Stimulated activated naive B cell treated with anti-CD40 and anti-IgM and Interleukin-4, amounts not matched to agents 10 μg/mL and 1 μg/mL and 100 μg/mL, for 72 hours (primary cell): ENCODE results near the gene OR2W1.
A peak's percentile ranks its signal among the peaks of the same experiment; 100 is the strongest.

Experiments
- ATAC-seq, 2 donors: fragments of 150-1000 bp; cut with Tn5 transposase; replicated peaks; 2 replicates each; pipeline ENCODE4 v1.10.0; 2021; ENCODE audit warnings: moderate library complexity in 1 of 2
- DNase-seq: peaks from one replicate; pipeline ENCODE4 v3.0.0; 2021
- H3K27ac Mint-ChIP-seq: one replicate; pipeline ENCODE4 v1.8.0; 2022; ENCODE audit warnings: mild to moderate bottlenecking, mixed read lengths
- H3K27me3 Mint-ChIP-seq, 2 donors: one replicate each; pipeline ENCODE4 v1.8.0; 2022; ENCODE audit warnings: mixed read lengths in 2 of 2
- H3K36me3 Mint-ChIP-seq, 2 donors: one replicate each; pipeline ENCODE4 v1.8.0; 2022; ENCODE audit warnings: mixed read lengths in 2 of 2, mild to moderate bottlenecking in 1 of 2
- H3K4me1 Mint-ChIP-seq, 2 donors: one replicate each; pipeline ENCODE4 v1.8.0; 2022; ENCODE audit warnings: mixed read lengths in 2 of 2, mild to moderate bottlenecking in 1 of 2
- H3K4me3 Mint-ChIP-seq, 2 donors: one replicate each; pipeline ENCODE4 v1.8.0; 2022; ENCODE audit warnings: mild to moderate bottlenecking in 2 of 2, mixed read lengths in 2 of 2, moderate library complexity in 1 of 2
- H3K9me3 Mint-ChIP-seq, 2 donors: one replicate each; pipeline ENCODE4 v1.8.0; 2022; ENCODE audit warnings: mixed read lengths in 2 of 2, mild to moderate bottlenecking in 1 of 2

Gene OR2W1

DNA sequence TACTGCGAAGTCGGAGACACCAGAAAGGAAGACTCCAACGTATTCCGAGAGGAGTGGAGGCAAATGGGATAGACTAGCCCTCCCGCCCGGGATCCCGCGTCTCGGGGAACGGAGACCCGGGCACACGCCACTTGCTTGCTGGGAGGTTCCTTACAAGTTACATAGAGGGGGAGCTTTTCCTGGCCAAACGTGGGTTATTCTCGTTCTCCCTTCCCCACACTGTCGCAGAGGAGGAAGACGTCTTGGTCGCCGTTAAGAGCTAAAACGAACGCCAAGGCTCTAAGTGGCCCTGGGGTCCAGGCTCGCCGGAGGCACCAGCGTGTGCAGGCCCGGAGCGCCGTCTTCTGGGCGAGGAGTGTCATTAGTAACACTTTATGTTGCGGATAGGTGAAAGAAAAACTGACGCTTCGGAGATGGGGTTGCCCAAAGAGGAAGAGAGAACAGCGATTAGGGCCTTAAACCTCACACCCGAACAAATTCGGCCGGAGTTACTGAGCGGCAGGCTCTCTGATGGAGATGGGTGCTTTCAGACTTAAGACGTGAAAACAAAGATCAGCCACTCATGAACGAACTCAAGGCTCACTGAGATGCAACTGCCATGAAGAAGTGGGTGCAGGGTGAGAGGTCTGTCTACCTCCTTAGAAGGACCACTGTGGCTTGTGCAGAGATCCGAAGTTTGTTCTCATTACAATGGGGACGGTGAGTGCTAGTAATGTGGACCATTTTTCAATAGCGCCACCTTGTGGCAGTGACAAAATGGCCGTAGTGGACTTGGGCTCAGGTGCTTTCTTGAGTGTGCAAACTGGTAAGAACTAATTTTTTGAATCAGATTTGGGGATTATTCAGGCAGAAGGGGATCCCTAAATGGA lies 28.2 kb downstream of the OR2W1 start:
- no peaks in the 10 kb centered on the region for H3K36me3 Mint-ChIP-seq
- ATAC-seq, result peak; percentile 94 to 95
- H3K27ac Mint-ChIP-seq, result peak overlapping the region; percentile 44
- peaks cover 41 to 56% of the 10 kb centered on the region in 2 donors for H3K27me3 Mint-ChIP-seq
- H3K9me3 Mint-ChIP-seq, result no peaks in the 10 kb centered on the region
- H3K4me3 Mint-ChIP-seq, result peak overlapping the region; percentile 77 to 82
- peak; percentile 74 for DNase-seq
- H3K4me1 Mint-ChIP-seq, result peaks cover 13 to 21% of the 10 kb centered on the region in 2 donors

DNA sequence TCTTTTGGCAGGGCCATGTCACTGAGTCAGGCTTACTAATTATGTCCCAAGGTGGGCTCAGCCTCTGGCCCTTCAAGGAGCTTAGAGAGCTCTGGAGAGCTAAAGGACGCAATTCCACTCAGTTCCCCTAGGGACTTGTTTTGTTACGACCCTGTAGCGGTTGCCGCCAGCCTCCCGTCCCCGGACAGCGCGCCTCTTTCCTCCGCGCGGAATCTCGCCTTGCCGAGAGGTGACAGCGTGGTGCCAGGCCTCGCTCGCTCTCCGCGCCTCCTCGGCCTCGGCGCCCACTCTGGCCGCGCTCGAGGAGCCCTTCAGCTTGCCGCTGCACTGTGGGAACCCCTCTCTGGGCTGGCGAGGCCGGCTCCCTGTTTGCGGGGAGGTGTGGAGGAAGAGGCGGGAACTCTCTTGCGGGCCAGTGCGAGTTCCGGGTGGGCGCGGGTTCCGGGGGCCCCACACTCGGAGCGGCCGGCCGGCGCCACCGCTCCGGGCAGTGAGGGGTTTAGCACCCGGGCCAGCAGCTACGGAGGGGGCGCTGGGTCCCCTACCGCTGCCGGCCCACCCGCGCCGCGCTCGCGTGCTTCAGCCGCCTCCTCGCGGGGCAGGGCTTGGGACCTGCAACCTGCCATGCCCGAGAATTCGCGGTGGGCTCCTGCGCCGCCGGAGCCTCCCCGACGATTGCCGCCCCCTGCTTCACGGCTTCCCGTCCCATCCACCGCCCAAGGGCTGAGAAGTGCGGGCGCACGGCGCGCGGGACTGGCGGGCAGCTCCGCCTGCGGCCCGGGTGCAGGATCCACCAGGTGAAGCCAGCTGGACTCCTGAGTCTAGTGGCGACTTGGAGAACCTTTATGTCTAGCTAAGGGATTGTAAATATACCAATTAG lies 30.0 kb downstream of the OR2W1 start:
- Mint-ChIP-seq H3K9me3 (no peaks in the 10 kb centered on the region), H3K4me1 (peaks cover 16 to 28% of the 10 kb centered on the region in 2 donors), H3K4me3 (no peak overlapping the region), H3K27ac (no peak overlapping the region), H3K27me3 (peaks cover 46 to 66% of the 10 kb centered on the region in 2 donors), H3K36me3 (peaks cover 0 to 3% of the 10 kb centered on the region in 2 donors)
- no peak for ATAC-seq
- DNase-seq, result no peak

DNA sequence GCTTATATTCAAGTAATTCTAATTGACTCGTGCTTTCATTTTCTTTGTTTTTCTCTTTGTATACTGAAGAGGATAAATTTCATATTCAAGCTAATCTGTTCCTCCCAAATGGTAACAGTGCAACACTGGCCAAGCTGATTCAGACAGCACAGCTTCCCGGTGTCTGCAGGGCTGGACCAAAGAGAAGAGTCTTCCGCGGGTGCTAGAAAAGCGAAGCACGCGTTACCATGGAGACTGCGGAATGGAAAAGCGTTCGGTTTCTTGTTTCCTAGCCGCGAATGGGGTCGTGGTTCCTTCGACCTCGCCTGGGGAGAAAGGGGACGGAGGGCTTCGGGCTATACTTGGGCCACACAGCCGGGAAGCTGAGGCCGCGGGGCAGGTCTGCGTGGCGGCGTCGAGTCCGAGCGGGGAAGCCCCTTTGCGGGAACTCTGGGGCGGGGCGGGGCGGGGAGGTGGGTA lies 33.7 kb downstream of the OR2W1 start:
- H3K27me3 Mint-ChIP-seq, result peaks cover 53 to 73% of the 10 kb centered on the region in 2 donors
- H3K36me3 Mint-ChIP-seq, result peaks cover 0 to 3% of the 10 kb centered on the region in 2 donors
- peaks cover 8 to 12% of the 10 kb centered on the region in 2 donors for H3K4me1 Mint-ChIP-seq
- peak overlapping the region; percentile 87 to 90 for H3K4me3 Mint-ChIP-seq
- DNase-seq (no peak), ATAC-seq (no peak)
- no peaks in the 10 kb centered on the region for H3K9me3 Mint-ChIP-seq
- peak overlapping the region; percentile 84 for H3K27ac Mint-ChIP-seq

DNA sequence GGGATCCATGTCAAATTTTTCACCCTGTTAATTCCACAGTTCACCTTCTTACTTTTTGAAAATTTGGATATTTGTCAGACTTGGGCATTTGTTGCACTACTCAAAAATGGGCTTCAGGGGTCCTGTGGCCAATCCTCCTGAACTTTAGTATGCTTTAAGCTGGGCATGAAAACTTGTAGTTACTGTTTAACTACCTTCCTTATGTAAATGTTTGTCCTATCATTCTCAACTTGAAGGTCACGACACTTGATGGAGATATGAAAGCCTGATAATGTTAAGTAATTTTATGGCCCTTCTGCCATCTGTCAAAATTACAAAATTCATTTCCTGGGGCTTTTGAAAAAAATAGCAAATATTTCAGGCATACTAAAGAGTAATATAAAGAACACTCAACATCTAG lies 35.6 kb downstream of the OR2W1 start:
- H3K9me3 Mint-ChIP-seq, result peaks cover 2 to 3% of the 10 kb centered on the region in 2 donors
- no peak overlapping the region for H3K4me3 Mint-ChIP-seq
- DNase-seq (no peak), ATAC-seq (no peak)
- no peak overlapping the region for H3K27ac Mint-ChIP-seq
- peaks cover 7% of the 10 kb centered on the region in 2 donors for H3K4me1 Mint-ChIP-seq
- peaks cover 57 to 67% of the 10 kb centered on the region in 2 donors for H3K27me3 Mint-ChIP-seq
- peaks cover 1 to 11% of the 10 kb centered on the region in 2 donors for H3K36me3 Mint-ChIP-seq

DNA sequence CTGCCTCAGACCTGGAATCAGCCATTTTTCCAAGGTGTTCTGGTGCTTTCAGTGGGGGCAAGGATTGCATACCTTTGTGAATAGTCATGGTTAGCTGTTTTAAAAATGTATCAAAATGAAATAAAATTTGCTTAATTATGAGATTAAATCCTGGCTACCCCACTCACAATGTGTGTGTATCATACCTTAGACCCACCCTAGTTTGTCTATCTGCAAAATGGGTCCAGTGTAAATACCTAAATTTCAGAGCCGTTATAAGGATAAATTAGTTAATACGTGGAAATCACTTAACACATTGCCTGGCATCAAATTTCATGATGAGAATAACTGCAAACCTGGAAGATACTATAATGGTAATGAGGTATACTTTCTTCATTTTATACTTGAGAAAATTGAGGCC lies 36.9 kb downstream of the OR2W1 start:
- DNase-seq, result no peak
- Mint-ChIP-seq H3K27ac (no peak overlapping the region), H3K9me3 (peaks cover 2 to 3% of the 10 kb centered on the region in 2 donors), H3K4me1 (peaks cover 7% of the 10 kb centered on the region in 2 donors), H3K36me3 (peaks cover 1 to 11% of the 10 kb centered on the region in 2 donors), H3K4me3 (no peak overlapping the region), H3K27me3 (peaks cover 57 to 64% of the 10 kb centered on the region in 2 donors)
- ATAC-seq, result no peak

DNA sequence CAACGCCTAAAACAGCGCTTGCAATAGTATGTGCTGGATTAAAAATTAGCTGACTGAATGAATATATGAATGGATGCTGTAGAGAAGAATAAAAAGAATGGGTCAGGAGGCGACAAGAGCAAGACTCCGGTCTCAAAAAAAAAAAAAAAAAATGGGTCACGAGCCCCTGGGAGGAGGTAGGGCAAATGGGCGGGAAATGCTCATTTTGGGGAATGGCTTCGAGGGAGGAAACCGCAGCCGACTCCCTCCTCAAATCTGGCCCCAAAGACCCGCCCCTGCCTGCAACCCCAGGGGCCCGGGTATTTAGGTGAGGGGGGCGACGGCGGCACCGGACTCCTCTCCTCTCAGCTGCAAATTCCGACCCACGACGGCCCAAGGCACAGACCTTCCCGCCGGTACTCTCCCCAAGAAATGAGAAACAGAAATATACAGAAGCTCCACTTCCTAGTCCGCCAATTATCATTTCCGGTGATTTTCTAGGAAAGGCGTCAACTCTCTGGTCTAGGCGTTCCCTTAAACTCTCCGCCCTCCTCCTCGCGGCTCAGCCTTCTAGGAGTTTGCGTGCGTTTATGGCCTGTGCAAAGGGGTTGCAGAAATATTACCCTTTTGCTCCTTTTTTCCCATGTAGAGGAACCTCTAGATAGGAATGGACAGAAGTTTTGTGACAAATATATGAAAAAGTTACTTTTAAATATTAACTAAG lies 39.6 kb downstream of the OR2W1 start, which contains the start of gene ZNF311:
TSS of gene ZNF311 (minus strand) at position 133 of the 703 bp plus-strand sequence. CDS start 1,361 bp downstream, outside the sequence.
- H3K4me3 Mint-ChIP-seq, result peak within 1 kb of the TSS; percentile 82 to 91
- peaks cover 1 to 9% of the 10 kb centered on the region in 2 donors for H3K36me3 Mint-ChIP-seq
- H3K4me1 Mint-ChIP-seq, result peaks cover 0 to 3% of the 10 kb centered on the region in 2 donors
- H3K27ac Mint-ChIP-seq, result peak within 1 kb of the TSS; percentile 63
- peaks cover 47 to 51% of the 10 kb centered on the region in 2 donors for H3K27me3 Mint-ChIP-seq
- ATAC-seq (peak; percentile 86 to 96), DNase-seq (no peak)
- H3K9me3 Mint-ChIP-seq, result peaks cover 2 to 3% of the 10 kb centered on the region in 2 donors

DNA sequence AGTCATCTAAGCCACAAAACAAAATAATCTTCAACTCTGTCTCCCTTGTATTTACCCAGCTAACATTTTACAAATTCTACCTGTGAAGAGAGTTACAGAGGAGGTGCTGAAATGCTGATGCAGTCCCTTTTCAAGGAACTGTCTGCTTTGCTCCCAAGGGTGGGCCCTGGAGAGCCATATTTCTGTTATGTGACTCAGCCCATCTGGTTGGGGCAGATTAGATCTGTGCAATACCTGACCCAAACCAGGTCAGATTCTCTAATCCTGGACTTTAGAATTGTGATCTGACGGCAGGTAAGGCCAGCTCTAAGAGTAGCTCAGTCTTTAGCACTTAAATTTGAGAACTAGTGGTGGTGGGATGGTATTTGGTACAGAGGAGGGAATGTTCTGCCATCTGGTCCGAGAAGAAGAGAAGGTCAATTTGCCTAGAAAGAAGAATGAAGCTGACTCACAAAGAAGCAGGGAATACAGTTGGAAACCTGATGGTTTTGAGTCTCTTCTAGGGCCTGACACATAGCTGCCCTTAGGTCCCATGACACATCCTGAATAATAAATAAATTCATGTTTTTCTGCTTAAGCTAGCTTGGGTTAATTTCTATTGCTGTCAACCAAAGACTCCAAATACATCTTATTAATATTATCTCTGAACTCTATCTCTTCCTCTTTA lies 48.0 kb downstream of the OR2W1 start:
- no peaks in the 10 kb centered on the region for H3K4me1 Mint-ChIP-seq
- no peak overlapping the region for H3K4me3 Mint-ChIP-seq
- ATAC-seq (no peak), DNase-seq (no peak)
- H3K27me3 Mint-ChIP-seq, result peaks cover 25% of the 10 kb centered on the region in 2 donors
- H3K36me3 Mint-ChIP-seq, result no peaks in the 10 kb centered on the region
- H3K9me3 Mint-ChIP-seq, result no peaks in the 10 kb centered on the region
- H3K27ac Mint-ChIP-seq, result no peak overlapping the region

DNA sequence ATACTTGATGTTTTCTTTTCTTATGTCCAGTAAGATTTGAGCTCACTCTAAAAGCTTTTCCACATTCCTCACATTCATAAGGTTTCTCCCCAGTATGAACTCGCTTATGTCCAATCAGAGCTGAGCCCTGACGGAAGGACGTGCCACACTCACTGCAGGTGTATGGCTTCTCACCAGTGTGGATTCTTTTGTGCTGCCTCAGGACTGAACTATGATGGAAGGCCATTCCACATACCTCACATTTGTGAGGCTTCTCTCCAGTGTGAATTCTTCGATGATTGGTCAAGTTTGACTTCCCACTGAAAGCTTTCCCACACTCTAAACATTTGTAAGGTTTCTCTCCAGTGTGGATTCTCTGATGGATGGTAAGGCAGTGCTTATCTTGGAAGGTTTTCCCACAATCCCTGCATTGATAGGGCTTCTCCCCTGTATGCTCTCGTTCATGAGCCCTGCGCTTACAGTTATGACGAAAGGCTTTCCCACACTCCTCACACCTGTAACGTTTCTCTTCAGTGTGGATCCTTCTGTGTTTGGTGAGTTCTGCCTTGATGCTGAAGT lies 49.8 kb downstream of the OR2W1 start:
- no peak overlapping the region for H3K4me3 Mint-ChIP-seq
- ATAC-seq, result no peak

More for the DNA sequence above, 49.8 kb downstream of the OR2W1 start:
- no peaks in the 10 kb centered on the region for H3K9me3 Mint-ChIP-seq
- no peak overlapping the region for H3K27ac Mint-ChIP-seq
- no peaks in the 10 kb centered on the region for H3K36me3 Mint-ChIP-seq
- no peaks in the 10 kb centered on the region for H3K4me1 Mint-ChIP-seq
- no peak for DNase-seq
- H3K27me3 Mint-ChIP-seq, result peaks cover 19 to 21% of the 10 kb centered on the region in 2 donors
